GM18870 (cell line): ENCODE data around the gene LACTBL1.

Experiments
- ATAC-seq: cut with Tn5 transposase; IDR thresholded peaks from one replicate; pipeline ENCODE4 v1.9.1; 2021; ENCODE audit warnings: moderate library complexity; ENCODE audit not compliant: unreplicated experiment

LACTBL1 gene

GRCh38 chr1:22978299-22978698 is 5.6 kb upstream of the LACTBL1 start:
- no peak for ATAC-seq

GRCh38 chr1:22976461-22977243 is 4.0 kb upstream of the LACTBL1 start:
- ATAC-seq = no peak

GRCh38 chr1:22976127-22976460 is 3.4 kb upstream of the LACTBL1 start:
- ATAC-seq = no peak

GRCh38 chr1:22975694-22976093 is 3.0 kb upstream of the LACTBL1 start:
- ATAC-seq = no peak

GRCh38 chr1:22971611-22972405 is 858 bp downstream of the LACTBL1 start:
- no peak for ATAC-seq

GRCh38 chr1:22971161-22971560 is 1.5 kb downstream of the LACTBL1 start:
- no peak for ATAC-seq

GRCh38 chr1:22970096-22970495 is 2.6 kb downstream of the LACTBL1 start:
- no peak for ATAC-seq

- no peak for ATAC-seq
Observed at GRCh38 chr1:22969304-22969709, 3.4 kb downstream of the LACTBL1 start.

- no peak for ATAC-seq
Observed at GRCh38 chr1:22967833-22968232, 4.8 kb downstream of the LACTBL1 start.

- no peak for ATAC-seq
Observed at GRCh38 chr1:22966309-22966708, 6.4 kb downstream of the LACTBL1 start.

GRCh38 chr1:22963044-22963677 is 9.5 kb downstream of the LACTBL1 start:
- no peak for ATAC-seq

- ATAC-seq = no peak
Observed at GRCh38 chr1:22962558-22962957, 10.1 kb downstream of the LACTBL1 start.

GRCh38 chr1:22959545-22960360 is 12.9 kb downstream of the LACTBL1 start:
- ATAC-seq = no peak

GRCh38 chr1:22958556-22958955 is 14.1 kb downstream of the LACTBL1 start:
- ATAC-seq = no peak

GRCh38 chr1:22957066-22957465 is 15.6 kb downstream of the LACTBL1 start:
- ATAC-seq = no peak

GRCh38 chr1:22955146-22955545 is 17.5 kb downstream of the LACTBL1 start:
- ATAC-seq = no peak

- no peak for ATAC-seq
Observed at GRCh38 chr1:22953740-22954141, 18.9 kb downstream of the LACTBL1 start.

GRCh38 chr1:22953057-22953739 is 19.5 kb downstream of the LACTBL1 start:
- ATAC-seq = no peak

- no peak for ATAC-seq
Observed at GRCh38 chr1:22952694-22953056, 20.0 kb downstream of the LACTBL1 start.

- no peak for ATAC-seq
Observed at GRCh38 chr1:22951796-22952195, 20.9 kb downstream of the LACTBL1 start.
